Dermis microvascular lymphatic vessel endothelial cell (primary cell): ENCODE measurements around the gene RAB3D. TPM values are rescaled to one million over a fixed set of nuclear protein-coding genes. Genes with fewer than 3 reads are reported as not detected.

Source experiments
- DNase-seq, 2 donors: peaks; one replicate each; pipeline versions ENCODE4 v3.0.0 to v3.0.0-alpha.2; 2010; ENCODE audit warnings: low read depth in 2 of 2
- total RNA-seq: library from RNA; depleted of rRNA; stranded (reverse); fragments of >200 nt; gene quantifications from 2 replicates; pipeline ENCODE4 v1.2.1, GENCODE V29; 2014

RAB3D gene
- total RNA-seq, 1 donor from 2014 or later: 34.7 TPM

DNA sequence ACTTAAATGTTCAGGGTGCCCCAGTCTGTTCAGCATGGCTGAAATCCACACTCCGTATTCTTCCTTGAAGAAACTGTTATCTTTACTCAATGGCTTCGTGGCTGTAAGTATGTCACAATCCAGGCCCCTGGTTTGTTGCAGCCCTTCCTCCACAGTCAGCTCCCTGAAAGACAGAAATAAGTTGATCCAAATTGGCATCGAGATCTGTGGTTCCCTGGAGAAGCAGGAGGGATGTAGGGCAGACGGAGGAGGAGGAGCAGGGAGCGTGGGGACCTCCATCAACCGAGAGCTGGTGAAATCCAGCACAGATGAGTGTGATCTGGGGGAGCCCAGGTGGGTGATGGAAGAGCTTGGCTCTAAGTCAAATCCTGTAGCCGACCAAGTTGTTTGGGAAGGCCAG lies 43.2 kb downstream of the RAB3D start:
- DNase-seq: no peak

GRCh38 chr19:11295665-11296245 lies 43.7 kb downstream of the RAB3D start, which contains the start of gene TSPAN16:
TSS of gene TSPAN16 (plus strand) at chr19:11296160. CDS start at chr19:11296298, 138 bp downstream.
- DNase-seq: no peak

DNA sequence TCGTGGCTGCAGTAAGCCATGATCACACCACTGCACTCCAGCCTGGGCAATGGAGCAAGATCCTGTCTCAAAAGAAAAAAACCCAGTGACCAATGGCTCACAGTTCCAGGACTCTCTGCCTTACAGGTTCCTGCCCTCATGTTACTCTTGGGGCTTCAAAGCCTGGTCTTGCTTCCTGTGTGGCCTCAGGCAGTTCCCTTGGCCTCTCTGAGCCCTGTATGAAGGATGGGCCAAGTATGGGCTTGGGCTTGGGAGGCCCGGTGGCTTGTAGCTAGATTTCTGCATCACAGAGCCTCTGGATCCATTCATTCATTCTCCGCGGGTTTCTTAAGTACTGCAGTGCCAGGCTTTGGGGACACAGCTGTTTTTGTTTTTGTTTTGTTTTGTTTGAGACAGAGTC lies 44.3 kb downstream of the RAB3D start:
- DNase-seq: no peak

- DNase-seq: peak; percentile 59 to 85
Observed at GRCh38 chr19:11293433-11294389, 45.7 kb downstream of the RAB3D start.

DNA sequence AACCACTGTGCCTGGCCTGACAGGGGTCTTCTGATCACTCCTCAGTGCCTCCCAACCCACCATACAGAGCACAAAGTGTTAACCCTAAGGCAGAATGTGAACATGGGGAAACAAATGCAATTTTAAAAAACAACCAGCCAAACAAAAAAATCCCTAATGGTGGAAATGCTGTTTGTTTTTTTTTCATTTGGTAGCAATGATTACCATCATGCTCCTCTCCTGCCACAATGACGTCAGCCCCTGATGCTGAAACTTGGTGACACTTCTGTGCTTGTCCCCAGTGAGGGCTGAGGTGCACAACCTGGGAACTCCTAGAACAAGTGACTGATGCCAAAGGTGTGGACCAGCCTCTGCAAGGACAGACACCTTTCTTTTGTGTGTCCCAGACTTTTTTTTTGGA lies 47.5 kb downstream of the RAB3D start:
- no peak for DNase-seq

DNA sequence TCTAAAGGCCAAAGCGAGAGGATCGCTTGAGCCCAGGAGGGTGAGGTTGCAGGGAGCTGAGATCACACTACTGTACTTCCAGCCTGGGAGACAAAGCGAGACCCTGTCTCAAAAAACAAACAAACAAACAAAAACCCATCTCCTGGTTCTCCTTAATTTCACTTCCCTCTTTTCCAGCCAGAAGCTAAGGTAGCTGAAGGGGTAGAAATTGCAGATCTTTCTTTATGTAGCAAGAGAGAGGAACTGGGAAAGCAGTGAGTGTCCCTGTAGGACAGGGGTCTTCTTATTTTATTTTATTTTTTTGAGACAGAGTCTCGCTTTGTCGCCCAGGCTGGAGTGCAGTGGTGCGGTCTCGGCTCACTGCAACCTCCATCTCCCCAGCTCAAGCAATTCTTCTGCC lies 48.0 kb downstream of the RAB3D start:
- DNase-seq: no peak

DNA sequence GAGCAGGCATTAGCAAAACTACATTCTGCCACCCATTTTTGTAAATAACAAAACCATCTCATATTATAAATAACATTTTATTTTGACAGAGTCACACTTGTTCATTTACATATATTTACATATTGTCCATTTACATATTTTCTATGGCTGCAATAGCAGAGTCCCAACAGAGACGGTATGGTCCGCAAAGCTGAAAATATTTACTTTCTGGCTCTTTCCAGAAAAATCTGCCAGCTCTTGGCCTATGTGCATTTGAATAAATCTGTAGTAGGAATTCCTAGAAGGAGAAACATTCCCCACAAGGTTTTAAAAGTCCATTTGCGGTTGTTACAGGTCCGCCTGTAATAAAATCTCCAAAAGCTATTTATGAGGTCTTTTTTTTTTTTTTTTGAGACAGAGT lies 49.2 kb downstream of the RAB3D start:
- no peak for DNase-seq

DNA sequence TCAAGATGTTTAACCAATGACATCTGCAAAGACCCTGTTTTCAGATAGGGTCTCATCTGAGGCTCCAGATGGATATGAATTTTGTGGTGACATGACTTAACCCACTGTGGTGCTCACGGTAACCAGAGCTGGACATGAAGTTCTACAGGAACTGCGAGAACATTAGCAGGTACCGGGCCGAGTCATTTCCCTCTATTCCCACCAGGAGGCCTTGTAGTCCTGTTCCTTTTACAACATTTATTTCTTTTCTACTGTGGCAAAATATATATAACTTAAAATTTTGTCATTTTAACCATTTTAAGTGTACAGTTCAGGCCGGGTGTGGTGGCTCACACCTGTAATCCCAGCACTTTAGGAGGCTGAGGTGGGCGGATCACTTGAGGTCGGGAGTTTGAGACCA lies 51.1 kb downstream of the RAB3D start:
- DNase-seq: peak in 1 of 2 donors; percentile 56

DNA sequence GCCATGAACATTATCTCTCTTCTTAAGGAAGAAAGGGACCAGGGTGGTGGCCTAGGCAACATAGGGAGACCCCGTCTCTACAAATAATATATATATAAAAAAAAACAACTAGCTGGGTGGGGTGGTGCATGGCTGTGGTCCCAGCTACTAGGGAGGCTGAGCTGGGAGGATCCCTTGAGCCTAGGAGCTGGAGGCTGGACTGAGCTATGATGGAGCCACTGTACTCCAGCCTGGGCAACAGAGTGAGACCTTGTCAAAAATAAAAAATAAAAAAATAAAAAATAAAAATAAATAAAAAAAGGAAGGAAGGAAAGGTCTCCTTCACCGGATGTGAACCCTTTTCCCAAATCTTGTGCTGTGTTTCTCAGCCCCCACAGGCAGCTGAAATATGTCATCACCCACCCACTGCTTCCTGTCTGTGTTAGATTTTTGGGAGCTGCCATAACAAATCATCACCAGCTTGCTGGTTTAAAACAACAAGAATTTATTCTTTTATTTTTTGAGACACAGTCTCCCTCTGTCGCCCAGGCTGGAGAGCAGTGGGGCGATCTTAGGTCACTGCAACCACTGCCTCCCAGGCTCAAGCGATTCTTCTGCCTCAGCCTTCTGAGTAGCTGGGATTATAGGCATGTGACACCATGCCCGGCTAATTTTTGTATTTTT lies 53.0 kb downstream of the RAB3D start:
- peak; percentile 37 to 76 for DNase-seq

DNA sequence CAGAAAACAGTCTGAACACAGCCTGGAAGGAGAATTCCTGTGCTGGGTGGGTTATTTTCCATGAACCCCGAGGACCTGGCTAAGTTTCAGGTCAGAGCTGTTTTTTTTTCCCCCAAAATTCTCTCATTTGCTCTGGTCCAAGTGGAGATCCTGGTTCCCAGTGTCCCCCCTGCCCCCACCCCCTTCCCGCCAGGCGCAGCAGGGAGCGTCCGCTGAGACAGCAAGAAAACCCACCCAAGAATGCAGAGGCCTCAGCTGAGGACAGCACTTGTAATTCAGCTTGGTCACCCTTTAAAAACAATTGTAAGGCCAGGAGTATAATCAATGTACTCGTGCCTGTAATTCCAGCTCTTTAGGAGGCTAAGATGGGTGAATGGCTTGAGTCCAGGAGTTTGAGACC lies 54.9 kb downstream of the RAB3D start:
- no peak for DNase-seq

DNA sequence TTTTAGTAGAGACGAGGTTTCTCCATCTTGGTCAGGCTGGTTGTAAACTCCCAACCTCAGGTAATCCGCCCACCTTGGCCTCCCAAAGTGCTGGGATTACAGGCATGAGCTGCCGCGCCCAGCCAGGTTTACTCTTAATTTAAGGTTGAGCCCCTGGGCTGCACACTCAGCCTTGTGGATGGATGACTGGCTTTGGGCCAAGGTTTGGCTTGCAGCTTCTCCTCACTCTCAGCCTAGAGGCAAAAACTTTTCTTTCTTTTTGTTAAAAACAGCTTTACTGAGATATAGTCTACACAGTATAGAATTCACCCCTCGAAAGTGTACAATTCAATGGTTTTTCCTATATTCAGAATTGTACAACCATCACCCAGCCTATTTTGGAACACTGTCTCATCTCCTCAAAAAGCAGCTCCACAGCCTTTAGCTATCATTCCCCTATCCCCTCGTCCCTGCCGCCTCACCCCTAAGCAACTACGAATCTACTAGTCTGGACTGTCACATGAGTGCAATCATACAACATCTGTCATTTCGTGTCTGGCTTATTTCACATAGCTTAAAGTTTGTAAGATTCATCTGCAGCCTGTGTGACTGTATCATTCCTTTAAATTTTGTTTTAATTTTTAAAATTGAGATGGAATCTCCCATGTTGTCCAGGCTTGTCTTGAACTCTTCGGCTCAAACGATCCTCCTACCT lies 58.0 kb downstream of the RAB3D start:
- no peak for DNase-seq

- peak in 1 of 2 donors; percentile 48 for DNase-seq
Observed at GRCh38 chr19:11279505-11280236, 59.8 kb downstream of the RAB3D start.

- no peak for DNase-seq
Observed at GRCh38 chr19:11278670-11279069, 60.8 kb downstream of the RAB3D start.

GRCh38 chr19:11274533-11275086 lies 64.8 kb downstream of the RAB3D start:
- DNase-seq: no peak

DNA sequence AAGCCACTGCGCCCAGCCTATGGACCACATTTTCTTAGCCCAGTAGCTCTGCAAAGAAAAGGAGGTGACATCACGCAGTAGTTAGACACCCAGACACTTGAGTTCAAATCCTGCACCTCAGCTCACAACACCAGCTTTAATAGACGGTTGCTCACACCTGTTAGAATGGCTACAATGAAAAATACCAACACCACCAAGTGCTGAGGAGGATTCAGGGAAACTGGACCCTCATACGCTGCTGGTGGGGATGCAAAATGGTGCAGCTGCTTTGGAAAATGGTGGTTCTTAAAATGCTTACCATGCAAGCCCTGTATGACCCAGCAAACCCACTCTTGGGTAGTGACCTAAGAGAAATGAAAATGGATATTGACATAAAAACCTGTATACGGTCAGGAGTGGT lies 65.5 kb downstream of the RAB3D start:
- DNase-seq: no peak

DNA sequence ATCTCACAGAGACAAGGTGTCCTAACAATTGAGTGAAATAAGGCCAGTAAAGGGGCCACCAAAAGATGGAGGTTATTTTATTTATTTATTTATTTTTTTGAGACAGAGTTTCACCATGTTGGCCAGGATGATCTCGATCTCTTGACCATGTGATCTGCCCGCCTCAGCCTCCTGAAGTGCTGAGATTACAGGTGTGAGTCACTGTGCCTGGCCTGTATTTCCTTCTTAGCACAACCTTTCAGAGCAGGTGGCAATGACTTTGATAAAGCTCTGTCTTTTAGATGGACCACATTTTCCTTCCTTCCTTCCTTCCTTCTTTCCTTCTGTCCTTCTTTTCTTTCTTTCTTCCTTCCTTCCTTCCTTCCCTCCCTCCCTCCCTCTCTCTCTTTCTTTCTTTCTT lies 66.2 kb downstream of the RAB3D start:
- DNase-seq: no peak
